Kidney (tissue), 14 donors: Measurements from ENCODE around the gene SNUPN. TPM values are rescaled to one million over a fixed set of nuclear protein-coding genes. Genes with fewer than 3 reads are reported as not detected.

Source experiments
- DNase-seq, 5 donors: peaks; one replicate each; pipeline ENCODE4 v3.0.0-alpha.2; 2013 to 2020
- FAIRE-seq: peaks from 2 replicates; lab custom pipeline; 2012; peaks lifted over from hg19 to GRCh38; lab: Jason Lieb, UNC
- H3K27ac ChIP-seq, 2 donors: one replicate each; pipeline ENCODE4 v1.7.0; 2013; ENCODE audit warnings: low read depth in 2 of 2, low read length in 2 of 2, inconsistent platforms in 1 of 2
- H3K27me3 ChIP-seq: one replicate; pipeline ENCODE4 v1.7.1; 2013; ENCODE audit warnings: low read length, inconsistent platforms; ENCODE audit not compliant: control insufficient read depth, insufficient read depth
- H3K36me3 ChIP-seq, 3 donors: one replicate each; pipeline versions ENCODE4 v1.7.0 to v1.7.1; 2013; ENCODE audit warnings: low read length in 3 of 3, control low read depth in 1 of 3, inconsistent platforms in 1 of 3; ENCODE audit not compliant: insufficient read depth in 3 of 3, control insufficient read depth in 2 of 3
- H3K4me1 ChIP-seq, 3 donors: one replicate each; pipeline versions ENCODE4 v1.7.0 to v1.7.1; 2013; ENCODE audit warnings: low read length in 3 of 3, inconsistent platforms in 1 of 3, low read depth in 1 of 3; ENCODE audit not compliant: control insufficient read depth in 2 of 3, insufficient read depth in 2 of 3
- H3K4me3 ChIP-seq, 3 donors: one replicate each; pipeline versions ENCODE4 v1.7.0 to v1.8.1; 2013; ENCODE audit warnings: low read length in 3 of 3, control low read depth in 1 of 3, inconsistent platforms in 1 of 3
- H3K9ac ChIP-seq, 3 donors: one replicate each; pipeline versions ENCODE4 v1.7.0 to v1.7.1; 2013; ENCODE audit warnings: low read length in 3 of 3, control low read depth in 1 of 3, inconsistent platforms in 1 of 3
- H3K9me3 ChIP-seq, 3 donors: one replicate each; pipeline versions ENCODE4 v1.7.0 to v1.7.1; 2013; ENCODE audit warnings: low read length in 3 of 3, control low read depth in 1 of 3, inconsistent platforms in 1 of 3; ENCODE audit not compliant: control insufficient read depth in 2 of 3, insufficient read depth in 1 of 3
- CTCF ChIP-seq: IDR thresholded peaks from 3 replicates; pipeline ENCODE4 v1.5.1; 2012; ENCODE audit warnings: mild to moderate bottlenecking, moderate library complexity, borderline replicate concordance; ENCODE audit not compliant: insufficient read depth; ENCODE audit errors: extremely low read depth
- intact Hi-C: fragments of 100-400 bp; cut with DNase I; formaldehyde crosslinking; loops from one replicate; pipeline ENCODE4 v1.11.1; 2022
- polyA plus RNA-seq: library from polyadenylated mRNA; stranded (reverse); fragments of 350-450 nt; fragmentation: Illumina TruSeq; extraction: RNeasy Lipid Tissue Mini Kit (QIAGEN cat#74804); gene quantifications from one replicate; pipeline ENCODE4 v1.2.3, GENCODE V29; 2014; ENCODE audit warnings: low read depth, low replicate concordance; ENCODE audit not compliant: insufficient read depth
- total RNA-seq: library from RNA; stranded (reverse); fragmentation: NEBNext Ultra II Directional; extraction: Animal tissue kit (Norgen Biotek cat#: 25700); gene quantifications from one replicate; pipeline ENCODE4 v1.2.1, GENCODE V29; 2021
- donor health status: control.
- donor health status: control.
- donor health status: control.
- donor health status: control.
- donor health status: control.
- donor health status: DM: yes; HTN: yes; CAD: no.
- donor health status: Normal renal cell carcinoma (clear cell type).

Gene SNUPN
- total and polyA plus RNA-seq, 2 donors from 2014 or later, result 24.1 to 37.4 TPM

GRCh38 chr15:75578948-75579920, 46.3 kb downstream of the SNUPN start, which contains the start of gene PTPN9:
PTPN9 (minus strand) TSS chr15:75579315; CDS start chr15:75578776, 539 bp downstream.
- intact Hi-C loops, result no loop called here
- no peaks in the 10 kb centered on the region for H3K27me3 ChIP-seq
- peak within 1 kb of the TSS; percentile 72 to 80 (median 80) for H3K4me3 ChIP-seq
- no peaks in the 10 kb centered on the region for H3K9me3 ChIP-seq
- FAIRE-seq (no peak), DNase-seq (peak; percentile 91 to 96 (median 92))
- H3K36me3 ChIP-seq, result no peaks in the 10 kb centered on the region
- H3K4me1 ChIP-seq, result peaks cover 0 to 4% (median 4%) of the 10 kb centered on the region in 3 donors
- peak within 1 kb of the TSS; percentile 55 to 93 (median 81) for H3K9ac ChIP-seq
- H3K27ac ChIP-seq, result peak within 1 kb of the TSS; percentile 71 to 84
- TF ChIP-seq CTCF, result peak; percentile 29

GRCh38 chr15:75578173-75578947, 47.2 kb downstream of the SNUPN start:
- peaks cover 0 to 4% (median 4%) of the 10 kb centered on the region in 3 donors for H3K4me1 ChIP-seq
- no peak for TF ChIP-seq CTCF
- H3K9ac ChIP-seq, result peak overlapping the region; percentile 55 to 93 (median 77)
- peak overlapping the region; percentile 71 to 84 for H3K27ac ChIP-seq
- DNase-seq (peak in 4 of 5 donors; percentile 13 to 66 (median 35)), FAIRE-seq (no peak)
- H3K27me3 ChIP-seq, result no peaks in the 10 kb centered on the region
- intact Hi-C loops, result no loop called here
- peak overlapping the region; percentile 72 to 80 (median 77) for H3K4me3 ChIP-seq
- H3K36me3 ChIP-seq, result no peaks in the 10 kb centered on the region
- H3K9me3 ChIP-seq, result no peaks in the 10 kb centered on the region

- H3K9me3 ChIP-seq, result no peaks in the 10 kb centered on the region
- FAIRE-seq (no peak), DNase-seq (peak in 2 of 5 donors; percentile 23 to 29)
- no peaks in the 10 kb centered on the region for H3K27me3 ChIP-seq
- peak overlapping the region; percentile 55 to 93 (median 65) for H3K9ac ChIP-seq
- peak overlapping the region; percentile 72 to 80 (median 73) for H3K4me3 ChIP-seq
- intact Hi-C loops, result no loop called here
- no peak overlapping the region for H3K27ac ChIP-seq
- H3K4me1 ChIP-seq, result peaks cover 0 to 7% (median 4%) of the 10 kb centered on the region in 3 donors
- no peak for TF ChIP-seq CTCF
- no peaks in the 10 kb centered on the region for H3K36me3 ChIP-seq
These were observed 47.9 kb downstream of the SNUPN start for GRCh38 chr15:75577401-75578172.
